ENCODE measurements around the gene ITM2B.
"Not testable (repeated sequence)": the region's sequence is repeated elsewhere in the genome, so short reads cannot be mapped to it uniquely, and the experiment has no call there.

ITM2B gene

GRCh38 chr13:48233046-48233888 is at the start of gene ITM2B:
Gene ITM2B, plus strand, starts transcription at chr13:48233206. Its CDS starts 155 bp downstream, at chr13:48233361.
- peak; percentile 85 for DNase-seq

- DNase-seq = no peak
Measured at GRCh38 chr13:48184260-48184659, 48.7 kb upstream of the ITM2B start.

DNA sequence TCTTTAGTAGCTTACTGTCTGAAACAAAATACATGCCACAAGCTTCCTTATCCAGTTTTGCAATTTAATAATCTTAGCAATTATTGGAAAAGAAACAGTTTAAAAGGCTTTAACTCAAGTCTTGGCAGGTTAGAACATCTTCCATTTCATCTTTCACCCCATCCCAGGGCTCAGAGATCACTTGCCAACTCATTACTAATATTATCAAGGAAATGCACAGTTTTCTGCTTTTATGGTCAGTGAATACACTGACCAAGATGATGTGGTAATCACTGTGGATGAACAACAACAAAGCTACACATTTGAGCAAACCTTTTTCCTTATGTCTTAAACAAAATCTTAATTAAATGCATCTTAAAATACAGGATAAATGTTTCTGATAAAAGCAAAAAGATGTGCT is 48.0 kb upstream of the ITM2B start:
- DNase-seq = no peak

- DNase-seq = no peak
Measured at GRCh38 chr13:48186722-48187121, 46.3 kb upstream of the ITM2B start.

- DNase-seq = no peak
Measured at GRCh38 chr13:48188131-48188530, 44.9 kb upstream of the ITM2B start.

- DNase-seq = no peak
Measured at GRCh38 chr13:48188601-48189000, 44.4 kb upstream of the ITM2B start.

DNA sequence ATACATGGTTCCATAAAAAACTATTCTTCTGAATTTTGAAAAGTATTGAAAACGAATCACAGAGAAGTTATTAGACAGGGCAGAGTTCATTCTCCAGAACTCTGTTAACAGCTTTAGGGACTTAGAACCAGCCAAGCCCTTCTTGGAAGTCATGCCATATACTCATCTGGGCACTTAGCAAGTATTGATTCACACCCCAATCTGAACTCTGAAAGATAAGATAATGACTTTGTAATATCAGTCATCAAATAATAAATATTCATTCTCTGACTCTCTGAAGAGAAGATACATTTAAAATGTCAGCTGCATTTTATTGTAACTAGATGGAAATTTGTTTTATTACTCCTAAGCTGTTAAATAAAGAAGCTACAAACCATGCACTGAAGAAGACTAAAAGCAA is 43.8 kb upstream of the ITM2B start:
- no peak for DNase-seq

- no peak for DNase-seq
Measured at GRCh38 chr13:48192411-48192935, 40.5 kb upstream of the ITM2B start.

DNA sequence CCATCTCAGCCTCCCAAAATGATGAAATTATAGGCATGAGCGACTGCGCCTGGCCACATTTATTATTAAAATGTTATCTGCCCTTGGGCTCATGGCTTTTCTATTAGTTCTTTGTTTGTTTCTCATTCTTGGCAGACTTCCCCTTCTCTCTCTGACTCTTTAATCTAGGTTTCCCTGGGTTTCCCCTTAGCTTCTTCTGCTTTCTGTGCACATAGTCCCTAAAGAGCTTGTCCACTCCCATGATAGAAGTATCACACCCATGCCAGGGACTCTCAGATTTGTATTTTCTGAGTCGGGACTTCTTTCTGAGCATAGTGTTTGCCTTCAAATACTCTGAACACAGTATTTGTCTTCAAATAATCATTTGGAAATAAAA is 38.6 kb upstream of the ITM2B start:
- no peak for DNase-seq

DNA sequence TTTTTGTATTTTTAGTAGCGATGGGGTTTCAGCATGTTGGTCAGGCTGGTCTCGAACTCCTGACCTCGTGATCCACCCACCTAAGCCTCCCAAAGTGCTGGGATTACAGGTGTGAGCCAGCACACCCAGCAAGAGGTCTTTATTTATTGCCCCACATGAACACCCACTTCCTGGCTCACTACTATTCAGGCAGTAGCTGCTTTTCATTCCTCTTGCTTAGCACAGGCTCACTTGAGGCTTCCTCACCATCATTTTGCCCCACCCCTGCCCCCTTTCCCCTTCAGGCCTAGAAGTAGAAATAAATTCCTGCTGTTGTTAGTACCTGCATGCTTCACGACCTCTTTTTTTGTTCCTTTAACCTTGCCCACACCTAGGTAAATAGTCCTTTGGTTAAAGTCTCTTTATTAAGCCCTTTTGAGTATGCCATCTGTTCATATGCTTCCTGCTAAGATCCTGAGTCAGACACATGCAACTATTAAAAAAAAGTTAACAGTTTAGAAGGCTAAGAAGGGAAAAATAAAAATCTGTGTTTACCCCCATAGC is 33.5 kb upstream of the ITM2B start:
- DNase-seq = no peak

- DNase-seq = no peak
Measured at GRCh38 chr13:48201044-48201443, 32.0 kb upstream of the ITM2B start.

- not testable (repeated sequence) for DNase-seq
Measured at GRCh38 chr13:48207207-48207606, 25.8 kb upstream of the ITM2B start.

DNA sequence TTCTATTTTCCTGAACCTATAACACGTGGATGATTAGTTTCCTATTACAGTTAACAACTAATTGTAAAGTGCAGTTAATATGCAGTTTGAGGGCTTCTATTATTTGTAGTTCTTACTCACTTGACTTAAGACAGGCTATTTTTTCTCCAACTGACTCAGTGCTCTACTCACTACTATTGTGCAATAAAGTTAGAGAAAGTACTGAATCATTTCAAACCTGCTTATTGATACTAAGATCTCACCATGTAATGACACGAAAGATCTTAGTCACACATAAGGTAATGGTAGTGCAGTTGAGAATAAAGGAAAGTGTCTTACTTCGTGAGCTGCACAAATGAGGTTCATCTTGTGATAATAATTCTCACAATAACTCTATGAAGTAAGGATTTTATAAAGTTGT is 22.8 kb upstream of the ITM2B start:
- no peak for DNase-seq

DNA sequence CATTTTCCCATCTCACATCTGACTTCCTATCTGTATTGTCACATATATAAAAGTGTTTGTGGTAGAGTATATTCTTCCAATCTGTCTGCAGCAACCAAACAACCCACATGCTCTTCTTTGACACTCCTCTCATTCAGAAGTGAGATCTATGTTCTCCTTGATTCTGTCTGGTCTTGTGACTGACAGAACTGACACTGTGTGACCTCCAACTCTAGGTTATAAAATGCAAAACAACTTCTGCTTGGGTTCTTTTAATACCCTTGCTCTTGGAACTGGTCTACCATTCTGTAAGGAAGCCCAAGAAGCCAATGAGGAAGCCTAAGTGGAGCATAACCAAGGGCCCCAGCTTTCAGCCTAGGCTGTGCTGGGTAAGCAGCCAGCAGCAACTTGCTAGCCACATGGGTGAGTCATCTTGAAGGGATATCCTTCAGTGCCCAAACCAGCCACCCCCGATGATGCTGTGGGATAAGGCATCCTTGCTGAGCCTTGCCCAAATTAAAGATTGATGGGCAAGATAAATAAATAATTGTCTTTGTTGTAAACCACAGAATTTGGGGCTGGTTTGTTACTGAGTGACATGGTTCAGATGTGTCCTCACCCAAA is 18.4 kb upstream of the ITM2B start:
- DNase-seq = no peak

DNA sequence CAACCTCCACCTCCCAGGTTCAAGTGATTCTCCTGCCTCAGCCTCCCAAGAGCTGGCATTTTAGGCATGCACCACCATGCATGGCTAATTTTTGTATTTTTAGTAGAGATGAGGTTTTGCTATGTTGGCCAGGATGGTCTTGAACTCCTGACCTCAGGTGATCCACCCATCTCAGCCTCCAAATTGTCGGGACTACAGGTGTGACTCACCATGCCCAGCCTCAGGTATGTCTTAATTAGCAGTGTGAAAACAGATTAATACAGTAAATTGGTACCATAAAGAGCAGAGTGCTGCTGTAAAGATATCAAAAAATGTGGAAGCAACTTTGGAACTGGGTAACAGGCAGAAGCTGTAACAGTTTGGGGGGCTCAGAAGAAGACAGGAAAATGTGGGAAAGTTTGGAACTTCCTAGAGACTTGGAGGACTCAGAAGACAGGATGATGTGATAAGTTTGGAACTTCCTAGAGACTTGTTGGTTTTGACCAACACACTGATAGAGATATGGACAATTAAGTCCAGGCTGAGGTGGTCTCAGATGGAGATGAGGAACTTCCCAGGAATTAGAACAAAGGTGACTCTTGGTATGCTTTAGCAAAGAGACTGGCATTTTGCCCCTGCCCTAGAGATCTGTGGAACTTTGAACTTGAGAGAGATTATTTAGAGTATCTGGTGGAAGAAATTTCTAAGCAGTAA is 17.3 kb upstream of the ITM2B start:
- not testable (repeated sequence) for DNase-seq

- no peak for DNase-seq
Measured at GRCh38 chr13:48216204-48216711, 16.7 kb upstream of the ITM2B start.

DNA sequence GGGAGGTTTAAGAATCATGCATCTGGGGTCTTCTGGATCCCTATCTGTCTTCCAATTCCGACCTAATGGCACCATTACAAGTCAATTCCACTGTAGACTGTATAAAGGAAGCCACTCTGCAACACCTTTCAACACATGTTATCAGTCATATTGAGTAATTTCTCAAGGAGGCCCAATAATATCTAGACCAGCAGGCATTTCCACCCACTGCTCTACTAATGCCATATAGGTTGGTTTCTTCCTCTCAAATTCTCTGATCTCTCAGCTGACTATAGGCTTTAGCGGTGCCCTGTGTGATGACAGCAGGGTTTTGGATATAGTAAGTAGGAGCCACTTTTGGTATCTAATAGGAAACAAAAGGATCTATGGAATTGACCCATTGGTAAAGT is 12.4 kb upstream of the ITM2B start:
- no peak for DNase-seq

GRCh38 chr13:48220981-48221685 is 11.9 kb upstream of the ITM2B start:
- DNase-seq = no peak

GRCh38 chr13:48221686-48222187 is 11.3 kb upstream of the ITM2B start:
- DNase-seq = no peak

DNA sequence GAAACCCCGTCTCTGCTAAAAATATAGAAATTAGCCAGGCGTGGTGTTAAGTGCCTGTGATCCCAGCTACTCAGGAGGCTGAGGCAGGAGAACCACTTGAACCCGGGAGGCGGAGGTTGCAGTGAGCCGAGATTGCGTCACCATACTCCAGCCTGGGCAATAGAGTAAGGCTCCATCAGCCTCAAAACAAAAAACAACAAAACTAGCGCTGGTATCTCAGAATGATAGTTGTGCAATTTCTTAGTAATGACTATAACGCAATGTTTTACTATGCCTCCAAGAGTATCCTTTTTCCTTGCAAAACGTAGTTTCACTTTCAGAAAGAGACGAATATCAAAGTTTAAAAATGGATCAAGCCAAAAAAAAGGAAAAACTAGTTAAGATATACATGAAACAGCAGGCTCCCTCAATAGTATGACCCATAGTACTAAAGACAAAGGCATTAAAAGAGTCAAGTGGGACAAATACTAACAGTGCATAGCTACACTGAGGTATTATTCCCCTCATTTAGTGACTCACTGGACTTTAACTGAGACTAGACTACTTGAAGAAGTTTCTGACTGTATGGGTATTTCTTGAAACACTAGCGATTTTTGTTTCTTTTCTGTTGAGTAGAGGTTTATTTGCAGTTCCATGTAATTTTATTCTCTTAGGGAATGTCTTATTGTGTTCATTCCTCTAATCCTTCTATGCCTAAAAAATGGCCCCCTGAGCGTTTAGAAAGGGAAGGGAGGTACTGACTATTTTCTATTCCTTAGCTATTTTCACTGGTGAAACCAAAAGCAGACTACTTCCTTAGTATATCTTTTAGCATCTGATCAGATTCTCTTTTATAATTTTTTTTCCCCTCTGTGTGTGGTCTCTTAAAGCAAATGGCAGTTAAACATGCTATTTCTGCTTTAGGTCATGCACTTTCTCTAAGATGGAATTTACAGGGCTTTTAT is 10.4 kb upstream of the ITM2B start:
- DNase-seq = no peak

DNA sequence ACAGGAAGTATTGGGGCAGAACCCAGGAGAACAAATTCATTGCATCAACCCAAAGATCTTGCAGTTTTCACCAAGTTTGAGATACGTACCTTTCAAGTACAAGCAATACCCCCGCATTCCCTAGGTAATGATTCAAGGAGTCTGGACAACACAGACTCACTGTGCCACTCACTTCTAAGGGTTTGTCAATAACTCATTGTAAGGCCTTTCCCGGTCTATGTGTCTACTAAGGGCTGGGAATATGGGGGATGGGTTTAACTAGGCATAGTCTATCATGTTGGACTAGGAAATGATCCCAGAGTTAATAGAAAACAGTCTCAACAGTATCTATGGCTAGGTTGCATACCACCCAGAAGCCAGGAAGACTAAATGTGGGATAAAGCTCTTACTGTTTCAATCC is 8.3 kb upstream of the ITM2B start:
- no peak for DNase-seq

All from right hindlimb (tissue), 1 donor.